DOHH2 (cell line): ENCODE results near the gene GPX5.

ENCODE experiments used
- H3F3A ChIP-seq: fragments of 200-600 bp; sonication (generic), shearing (Covaris generic); 2 replicates; pipeline ENCODE4 v1.6.0; 2016; ENCODE audit warnings: antibody characterized with exemption, mild to moderate bottlenecking; ENCODE audit not compliant: control insufficient read depth, insufficient read depth
- H3K27ac ChIP-seq: fragments of 200-600 bp; sonication (generic); 2 replicates; pipeline ENCODE4 v1.5.1; 2014; ENCODE audit warnings: low read depth, mild to moderate bottlenecking, low read length, moderate library complexity
- H3K27me3 ChIP-seq: fragments of 200-600 bp; sonication (generic); 2 replicates; pipeline ENCODE4 v1.6.1; 2014; ENCODE audit warnings: mild to moderate bottlenecking, low read length, mixed read lengths; ENCODE audit not compliant: control insufficient read depth
- H3K36me3 ChIP-seq: fragments of 200-600 bp; sonication (generic); 2 replicates; pipeline ENCODE4 v1.6.1; 2014; ENCODE audit warnings: mild to moderate bottlenecking, low read length, moderate library complexity, mixed read lengths; ENCODE audit not compliant: control insufficient read depth
- H3K4me1 ChIP-seq: fragments of 200-600 bp; sonication (generic); 2 replicates; pipeline ENCODE4 v1.6.1; 2014; ENCODE audit warnings: mild to moderate bottlenecking, low read length, mixed read lengths; ENCODE audit not compliant: control insufficient read depth
- H3K4me2 ChIP-seq: fragments of 200-600 bp; sonication (generic); 2 replicates; pipeline ENCODE4 v1.6.0; 2014; ENCODE audit warnings: mild to moderate bottlenecking, low read length, moderate library complexity
- H3K4me3 ChIP-seq: fragments of 200-600 bp; sonication (generic); 2 replicates; pipeline ENCODE4 v1.5.1; 2014; ENCODE audit warnings: mild to moderate bottlenecking, low read length, mixed read lengths
- H3K79me2 ChIP-seq: fragments of 200-600 bp; sonication (generic); 2 replicates; pipeline ENCODE4 v1.6.1; 2014; ENCODE audit warnings: mild to moderate bottlenecking, low read length, mixed read lengths; ENCODE audit not compliant: control insufficient read depth
- H3K9me2 ChIP-seq: fragments of 200-600 bp; sonication (generic); replicated peaks from 2 replicates; pipeline ENCODE4 v1.6.1; 2014; ENCODE audit warnings: mild to moderate bottlenecking, low read length, mixed read lengths; ENCODE audit not compliant: control insufficient read depth
- H3K9me3 ChIP-seq: fragments of 200-600 bp; sonication (generic); 2 replicates; pipeline ENCODE4 v1.6.1; 2014; ENCODE audit warnings: antibody characterized with exemption, low read length, mixed read lengths; ENCODE audit not compliant: control insufficient read depth, insufficient read depth
- H4K20me1 ChIP-seq: fragments of 200-600 bp; sonication (generic); 2 replicates; pipeline ENCODE4 v1.6.0; 2014; ENCODE audit warnings: low read depth, mild to moderate bottlenecking, antibody characterized with exemption, low read length, moderate library complexity; ENCODE audit not compliant: control insufficient read depth, insufficient read depth
- EZH2phosphoT487 ChIP-seq: fragments of 200-600 bp; sonication (generic); IDR thresholded peaks from 2 replicates; pipeline ENCODE4 v1.6.1; 2017; ENCODE audit warnings: borderline replicate concordance, mild to moderate bottlenecking, antibody characterized with exemption, low read length, moderate library complexity, mixed read lengths
- TF ChIP-seq, protein P1 (sequence below): fragments of 200-600 bp; sonication (generic); IDR thresholded peaks from one replicate; pipeline ENCODE4 v1.5.1; 2014; ENCODE audit warnings: antibody characterized with exemption, mild to moderate bottlenecking, low read depth, low read length; ENCODE audit not compliant: poor library complexity, severe bottlenecking

GPX5 gene

DNA sequence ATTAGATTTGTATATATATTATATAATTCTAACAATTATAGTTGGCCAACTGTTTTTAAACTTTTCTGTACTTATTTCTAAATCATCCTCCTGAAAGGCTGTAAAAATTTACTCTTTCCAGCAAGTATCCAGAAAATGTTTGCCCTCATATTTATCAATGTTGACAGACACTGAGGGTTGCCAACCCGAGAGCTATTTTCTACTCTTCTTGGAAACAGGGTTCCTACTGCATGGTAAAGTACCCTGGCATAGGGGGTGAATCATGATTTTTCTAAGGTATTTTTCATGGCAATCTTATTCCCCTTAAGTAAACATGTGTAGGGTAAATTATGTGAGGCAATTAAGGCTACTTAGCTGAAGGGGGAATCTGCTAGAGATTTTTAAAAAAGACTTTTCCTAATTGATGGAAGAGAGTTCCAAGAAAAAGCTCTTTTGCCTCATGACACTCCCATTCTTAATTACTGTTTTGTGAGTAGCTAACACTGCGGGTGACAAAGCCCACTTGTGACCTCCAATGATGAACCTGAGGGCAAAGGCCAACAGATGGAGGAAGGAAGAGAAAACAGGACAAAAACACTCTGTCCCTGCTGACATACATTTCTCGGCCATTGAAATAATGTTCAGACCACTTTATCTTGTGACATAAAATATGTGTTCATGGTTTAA is 37.9 kb downstream of the GPX5 start:
- Histone ChIP-seq H3F3A (no peaks in the 10 kb centered on the region), H3K9me2 (no peaks in the 10 kb centered on the region), H3K79me2 (no peaks in the 10 kb centered on the region), H3K36me3 (no peaks in the 10 kb centered on the region), H3K4me3 (no peak overlapping the region), H3K27me3 (no peaks in the 10 kb centered on the region), H3K27ac (no peak overlapping the region), H4K20me1 (no peaks in the 10 kb centered on the region), H3K9me3 (no peaks in the 10 kb centered on the region), H3K4me2 (no peak overlapping the region), H3K4me1 (no peaks in the 10 kb centered on the region)
- TF ChIP-seq, protein P1, sequence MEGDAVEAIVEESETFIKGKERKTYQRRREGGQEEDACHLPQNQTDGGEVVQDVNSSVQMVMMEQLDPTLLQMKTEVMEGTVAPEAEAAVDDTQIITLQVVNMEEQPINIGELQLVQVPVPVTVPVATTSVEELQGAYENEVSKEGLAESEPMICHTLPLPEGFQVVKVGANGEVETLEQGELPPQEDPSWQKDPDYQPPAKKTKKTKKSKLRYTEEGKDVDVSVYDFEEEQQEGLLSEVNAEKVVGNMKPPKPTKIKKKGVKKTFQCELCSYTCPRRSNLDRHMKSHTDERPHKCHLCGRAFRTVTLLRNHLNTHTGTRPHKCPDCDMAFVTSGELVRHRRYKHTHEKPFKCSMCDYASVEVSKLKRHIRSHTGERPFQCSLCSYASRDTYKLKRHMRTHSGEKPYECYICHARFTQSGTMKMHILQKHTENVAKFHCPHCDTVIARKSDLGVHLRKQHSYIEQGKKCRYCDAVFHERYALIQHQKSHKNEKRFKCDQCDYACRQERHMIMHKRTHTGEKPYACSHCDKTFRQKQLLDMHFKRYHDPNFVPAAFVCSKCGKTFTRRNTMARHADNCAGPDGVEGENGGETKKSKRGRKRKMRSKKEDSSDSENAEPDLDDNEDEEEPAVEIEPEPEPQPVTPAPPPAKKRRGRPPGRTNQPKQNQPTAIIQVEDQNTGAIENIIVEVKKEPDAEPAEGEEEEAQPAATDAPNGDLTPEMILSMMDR, result no peak
- no peak for TF ChIP-seq EZH2phosphoT487

DNA sequence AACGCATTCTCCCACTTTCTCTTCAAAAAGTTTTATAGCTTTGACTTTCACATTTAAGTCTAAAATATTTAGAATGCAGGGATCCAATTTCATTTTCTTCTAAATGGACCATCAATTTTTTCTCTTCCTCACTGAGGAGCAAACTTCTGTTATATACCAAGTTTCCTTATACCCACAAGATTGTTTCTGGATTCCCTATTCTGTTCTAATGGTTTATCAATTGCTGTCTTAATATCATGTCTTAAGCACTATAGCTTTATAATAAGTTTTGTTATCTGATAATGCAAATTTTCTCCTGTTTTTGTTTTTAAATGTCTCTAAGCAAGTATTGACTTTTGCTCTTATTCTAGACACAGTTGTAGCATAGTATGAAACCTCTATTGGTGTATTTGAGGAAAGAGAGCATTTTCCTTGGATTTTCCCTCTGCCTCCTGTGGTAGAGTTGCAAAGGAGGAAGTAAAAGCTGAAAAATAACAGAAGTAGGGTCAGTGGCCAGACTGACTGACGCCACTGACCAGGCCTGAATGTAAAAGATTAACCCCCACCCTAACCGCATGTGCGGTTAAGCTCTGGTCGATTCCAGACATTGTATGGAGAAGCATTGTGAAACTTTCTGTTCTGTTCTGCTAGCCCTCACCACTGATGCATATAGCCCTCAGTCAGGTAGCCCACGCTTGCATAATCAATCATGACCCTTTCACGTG is 40.3 kb downstream of the GPX5 start:
- Histone ChIP-seq H3K4me1 (no peaks in the 10 kb centered on the region), H3K27ac (no peak overlapping the region), H3K9me3 (no peaks in the 10 kb centered on the region), H3K4me2 (no peak overlapping the region), H3K36me3 (no peaks in the 10 kb centered on the region), H4K20me1 (no peaks in the 10 kb centered on the region), H3K79me2 (no peaks in the 10 kb centered on the region), H3K27me3 (no peaks in the 10 kb centered on the region), H3K4me3 (no peak overlapping the region), H3F3A (no peaks in the 10 kb centered on the region), H3K9me2 (no peaks in the 10 kb centered on the region)
- TF ChIP-seq, protein P1, result no peak
- TF ChIP-seq EZH2phosphoT487, result no peak

DNA sequence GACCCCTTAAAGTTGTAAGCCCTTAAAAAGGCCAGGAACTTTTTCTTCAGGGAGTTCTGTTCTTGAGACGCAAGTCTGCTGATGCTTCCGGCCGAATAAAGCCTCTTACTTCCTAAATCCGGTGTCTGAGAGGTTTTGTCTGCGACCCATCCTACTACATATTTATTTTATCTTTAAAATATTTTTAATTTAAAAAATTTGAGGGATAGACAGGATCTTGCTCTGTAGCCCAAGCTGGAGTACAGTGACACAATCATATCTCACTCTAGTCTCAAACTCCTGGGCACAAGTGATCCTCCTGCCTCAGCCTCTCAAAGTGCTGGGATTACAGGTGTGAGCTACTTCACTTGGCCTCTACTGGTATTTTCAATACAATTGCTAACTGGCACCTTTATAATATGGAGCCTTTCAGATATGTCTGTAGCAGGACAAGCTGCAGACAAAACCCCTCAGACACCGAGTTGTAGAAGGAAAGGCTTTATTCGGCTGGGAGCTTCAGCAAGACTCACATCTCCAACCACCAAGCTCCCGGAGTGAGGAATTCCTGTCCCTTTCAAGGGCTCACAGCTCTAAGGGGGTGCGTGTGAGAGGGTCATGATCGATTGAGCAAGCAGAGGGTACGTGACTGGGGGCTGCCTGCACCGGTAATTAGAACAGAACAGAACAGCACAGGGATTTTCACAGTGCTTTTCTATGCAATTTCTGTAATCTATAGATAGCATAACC is 41.0 kb downstream of the GPX5 start:
- no peaks in the 10 kb centered on the region for H3K4me1 ChIP-seq
- H3K79me2 ChIP-seq, result no peaks in the 10 kb centered on the region
- no peak overlapping the region for H3K4me2 ChIP-seq
- H3K27ac ChIP-seq, result no peak overlapping the region
- no peak overlapping the region for H3K4me3 ChIP-seq
- no peaks in the 10 kb centered on the region for H3K9me3 ChIP-seq
- H3F3A ChIP-seq, result no peaks in the 10 kb centered on the region
- TF ChIP-seq EZH2phosphoT487, result no peak
- TF ChIP-seq, protein P1, result no peak
- H4K20me1 ChIP-seq, result no peaks in the 10 kb centered on the region
- no peaks in the 10 kb centered on the region for H3K36me3 ChIP-seq
- no peaks in the 10 kb centered on the region for H3K27me3 ChIP-seq
- no peaks in the 10 kb centered on the region for H3K9me2 ChIP-seq
